ENCODE results near the gene SMIM1.
"Not testable (repeated sequence)": the region's sequence is repeated elsewhere in the genome, so short reads cannot be mapped to it uniquely, and the experiment has no call there.

The SMIM1 gene

DNA sequence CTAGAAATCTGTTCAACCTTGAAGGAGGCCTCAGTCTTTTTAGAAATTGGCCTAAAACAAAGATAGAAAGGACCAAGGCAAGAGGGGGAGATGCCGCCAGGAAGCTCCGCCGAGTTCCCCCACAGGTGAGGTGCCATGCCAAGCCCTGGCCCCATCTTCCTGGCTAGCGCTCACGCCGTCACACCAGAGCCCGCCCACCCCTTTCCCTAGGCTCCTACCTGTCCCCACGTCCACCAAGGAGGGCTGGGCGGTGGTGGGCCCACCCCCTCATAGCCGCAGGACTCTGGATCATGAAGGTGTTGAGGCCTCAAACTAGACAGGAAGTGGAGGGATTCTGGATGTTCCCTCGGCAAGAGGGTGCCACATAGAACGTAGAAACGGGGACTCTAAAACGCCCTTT, 35.8 kb upstream of the SMIM1 start:
- DNase-seq (ENCODE audit: low spot score), result no peak

DNA sequence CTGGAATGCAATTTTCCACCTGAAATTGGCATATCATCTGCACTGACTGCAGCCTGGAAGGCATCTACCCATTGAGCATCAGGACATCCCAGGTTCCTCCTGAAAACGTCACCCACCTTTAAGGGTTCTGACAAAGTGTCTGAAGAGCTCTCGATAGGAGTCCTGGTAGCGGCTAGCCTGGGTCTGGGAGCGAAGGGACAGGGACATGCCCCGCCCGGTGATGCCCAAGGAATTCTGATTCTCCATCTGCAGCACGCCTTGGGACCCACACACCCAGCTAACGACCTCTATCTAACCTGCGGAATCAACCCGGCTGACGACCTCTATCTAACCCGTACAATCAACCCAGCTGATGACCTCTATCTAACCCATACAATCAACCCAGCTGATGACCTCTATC, 33.6 kb upstream of the SMIM1 start:
- DNase-seq (ENCODE audit: low spot score), result no peak

DNA sequence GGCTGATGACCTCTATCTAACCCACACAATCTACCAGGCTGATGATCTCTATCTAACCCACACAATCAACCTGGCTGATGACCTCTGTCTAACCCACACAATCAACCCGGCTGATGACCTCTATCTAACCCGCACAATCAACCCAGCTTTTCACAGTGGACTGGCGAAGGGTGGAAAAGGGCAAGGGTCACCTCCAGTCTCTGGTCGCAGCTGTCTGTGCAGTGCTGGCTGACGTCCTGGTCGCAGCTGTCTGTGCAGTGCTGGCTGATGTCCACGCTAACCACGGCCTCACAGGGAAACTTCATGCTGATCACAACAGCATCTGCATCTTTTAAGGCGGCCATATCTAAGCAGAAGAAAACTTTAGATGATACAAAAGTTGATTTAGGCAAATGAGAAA, 32.5 kb upstream of the SMIM1 start:
- DNase-seq (ENCODE audit: low spot score), result no peak

DNA sequence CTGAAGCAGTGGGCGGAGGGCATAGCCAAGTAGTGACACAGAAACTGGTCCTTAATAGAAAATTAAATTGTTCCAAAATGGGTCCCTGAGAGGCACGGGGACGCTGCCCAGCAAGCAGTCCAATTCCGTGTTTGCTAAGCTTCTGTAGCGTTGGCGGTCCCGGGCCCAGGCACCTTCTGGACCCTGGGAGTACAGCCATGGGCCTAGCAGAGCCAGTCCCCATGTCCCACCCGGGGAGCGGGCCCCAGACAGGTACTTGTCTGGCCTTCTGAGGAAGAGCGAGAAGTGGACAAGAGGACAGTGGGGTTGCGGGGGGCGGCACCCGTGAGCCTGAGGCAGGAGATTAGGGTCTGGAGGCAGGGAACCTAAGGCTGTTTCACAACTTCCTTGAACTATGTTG, 31.8 kb upstream of the SMIM1 start:
- no peak for DNase-seq (ENCODE audit: low spot score)

DNA sequence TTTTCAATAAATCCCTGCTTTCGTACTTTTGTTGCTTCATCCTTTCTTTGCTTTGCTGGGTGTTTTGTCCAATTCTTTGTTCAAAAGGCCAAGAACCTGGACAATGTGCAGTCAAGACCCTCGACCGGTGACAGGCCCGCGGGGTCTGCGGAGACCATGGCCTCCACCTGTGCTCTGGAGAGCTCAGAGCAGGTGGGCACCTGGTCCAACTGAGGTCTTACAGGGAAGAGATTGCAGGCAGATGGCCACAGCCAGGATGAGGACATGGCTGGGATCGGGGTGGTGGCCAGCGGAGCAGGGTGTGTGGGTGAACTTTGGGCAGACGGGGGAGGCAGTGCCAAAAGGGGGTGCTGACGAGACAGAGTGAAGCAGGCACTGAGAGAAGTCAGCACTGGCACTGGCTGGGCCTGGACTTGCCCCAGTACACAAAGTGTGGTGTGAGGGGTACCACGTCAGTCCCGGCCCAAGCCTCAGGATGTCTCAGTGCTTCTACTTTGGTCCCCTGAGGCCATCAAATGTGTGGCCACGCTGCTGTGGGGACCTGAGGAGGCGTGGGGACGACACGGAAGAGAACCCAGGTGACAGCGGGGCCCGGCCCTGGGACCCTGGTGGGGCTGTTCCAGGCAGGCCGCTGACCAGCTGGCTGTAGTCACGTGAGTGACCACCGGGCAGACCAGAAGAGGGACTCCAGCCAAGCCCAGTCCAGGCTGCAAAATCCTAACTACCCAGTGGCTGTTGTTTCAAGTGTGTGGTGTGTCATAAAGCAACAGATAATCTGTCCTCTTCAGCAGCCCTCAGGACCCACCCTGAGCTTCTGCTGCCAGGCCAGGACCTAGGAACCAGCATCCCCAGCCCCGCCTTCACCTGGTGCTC, 30.7 kb upstream of the SMIM1 start:
- no peak for DNase-seq (ENCODE audit: low spot score)

DNA sequence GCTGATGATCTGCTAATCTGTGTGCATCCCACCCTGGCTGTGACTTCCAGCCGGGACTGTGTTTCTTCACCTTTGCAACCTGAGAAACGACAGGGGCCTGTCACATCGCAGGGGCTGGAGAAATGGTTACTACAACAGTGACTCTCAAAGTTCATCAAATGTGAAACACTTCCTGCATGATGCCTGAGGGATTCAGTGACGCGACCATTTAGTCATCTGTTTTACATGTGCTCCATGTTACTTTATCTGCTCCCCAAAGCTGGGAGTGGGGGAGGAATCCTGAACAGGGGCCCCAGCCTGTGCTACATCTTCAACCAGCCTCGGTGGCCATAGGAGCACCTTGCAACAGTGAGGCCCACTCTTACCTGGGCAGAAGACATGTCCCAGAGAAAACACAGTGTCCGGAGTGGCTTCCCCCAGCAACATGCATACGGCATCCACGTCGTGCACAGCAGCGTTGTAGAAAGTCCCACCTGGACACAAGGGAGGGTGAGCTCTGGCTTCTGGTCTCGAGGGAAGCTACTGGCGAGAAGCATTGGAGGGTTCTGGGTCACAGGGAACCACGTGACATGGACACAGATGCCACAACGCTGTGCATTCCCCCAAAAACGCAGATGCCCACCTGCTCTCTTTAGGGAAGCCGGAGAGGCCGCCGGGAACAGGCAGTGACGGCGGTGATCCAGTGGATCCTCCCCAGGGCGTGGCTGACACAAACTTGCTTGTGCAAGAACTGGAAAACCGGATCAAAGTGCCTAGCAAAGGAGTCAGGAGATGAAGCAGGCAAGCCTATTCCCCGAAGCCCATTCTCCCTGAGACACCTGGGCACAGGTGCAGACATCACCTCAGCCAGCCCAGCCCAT, 29.9 kb upstream of the SMIM1 start:
- DNase-seq (ENCODE audit: low spot score), result no peak

DNA sequence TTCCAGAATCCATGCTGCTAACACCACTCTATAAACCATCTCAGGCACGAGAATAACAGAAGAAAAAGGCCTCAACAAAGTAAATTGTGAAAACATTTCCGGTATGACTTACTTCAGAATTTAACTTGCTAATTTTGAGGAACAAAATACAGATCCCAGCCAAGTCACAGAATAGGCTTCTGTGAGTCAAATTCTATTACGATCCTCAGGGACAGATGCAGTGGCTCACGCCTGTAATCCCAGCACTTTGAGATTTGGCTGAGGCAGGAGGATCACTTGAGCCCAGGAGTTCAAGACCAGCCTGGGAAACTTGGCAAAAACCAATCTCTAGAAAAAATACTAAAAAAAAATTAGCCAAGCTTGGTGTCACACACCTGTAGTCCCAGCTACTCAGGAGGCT, 29.1 kb upstream of the SMIM1 start:
- DNase-seq (ENCODE audit: low spot score), result no peak

DNA sequence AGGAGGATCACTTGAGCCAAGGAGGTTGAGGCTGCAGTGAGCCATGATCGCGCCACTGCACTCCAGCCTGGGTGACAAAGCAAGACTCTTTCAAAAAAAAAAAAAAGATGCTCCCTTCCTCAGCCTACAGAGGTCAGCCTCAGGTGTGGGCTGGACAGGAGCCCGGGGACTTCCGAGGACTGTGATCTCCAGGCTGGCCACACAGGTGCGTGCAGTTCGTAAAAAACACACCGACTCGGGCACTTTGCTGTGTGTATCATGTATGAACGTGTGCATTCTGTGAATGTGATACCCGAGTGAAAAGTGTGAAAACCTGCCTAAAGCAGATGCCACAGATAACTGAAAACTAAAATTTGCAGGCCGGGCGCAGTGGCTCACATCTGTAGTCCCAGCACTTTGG, 28.7 kb upstream of the SMIM1 start:
- DNase-seq (ENCODE audit: low spot score), result no peak

DNA sequence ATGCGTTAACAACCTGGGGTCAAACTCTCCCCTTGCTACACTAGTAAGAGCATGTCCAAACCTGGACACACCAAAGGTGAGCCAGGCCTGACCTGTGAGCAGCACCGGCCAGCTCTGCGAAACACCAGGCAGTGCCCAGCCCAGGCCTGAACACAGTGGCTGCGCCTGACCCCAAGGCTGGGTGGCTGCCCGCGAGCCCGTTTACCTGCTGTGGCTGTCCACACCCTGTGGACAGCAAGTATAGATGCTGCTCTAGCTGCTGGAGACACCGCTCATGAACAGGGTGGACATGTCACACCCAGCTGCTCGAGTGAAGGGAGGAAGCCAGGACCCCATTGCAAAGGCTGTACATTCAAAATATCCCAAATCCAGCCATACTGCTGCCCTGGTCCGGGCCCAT, 27.9 kb upstream of the SMIM1 start:
- no peak for DNase-seq (ENCODE audit: low spot score)

DNA sequence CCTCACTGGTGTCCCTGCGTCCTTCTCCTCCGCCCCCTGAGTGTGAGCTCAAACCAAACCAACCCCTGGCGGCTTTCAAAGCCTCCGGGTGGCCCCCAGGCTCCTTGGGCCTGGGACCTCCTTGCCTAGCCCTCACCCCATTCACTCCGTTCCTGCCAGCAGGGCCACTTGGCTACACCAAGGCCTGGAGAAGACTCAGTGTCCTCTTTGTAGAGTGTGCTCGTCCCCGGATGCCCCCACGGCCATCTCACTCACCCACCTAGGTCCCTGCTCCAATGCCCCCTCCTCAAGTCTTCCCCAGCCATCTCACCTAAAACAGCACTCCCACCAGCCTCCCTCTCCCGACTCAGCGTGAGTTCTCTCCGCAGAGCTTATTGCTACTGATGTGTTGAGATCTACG, 27.5 kb upstream of the SMIM1 start:
- no peak for DNase-seq (ENCODE audit: low spot score)

DNA sequence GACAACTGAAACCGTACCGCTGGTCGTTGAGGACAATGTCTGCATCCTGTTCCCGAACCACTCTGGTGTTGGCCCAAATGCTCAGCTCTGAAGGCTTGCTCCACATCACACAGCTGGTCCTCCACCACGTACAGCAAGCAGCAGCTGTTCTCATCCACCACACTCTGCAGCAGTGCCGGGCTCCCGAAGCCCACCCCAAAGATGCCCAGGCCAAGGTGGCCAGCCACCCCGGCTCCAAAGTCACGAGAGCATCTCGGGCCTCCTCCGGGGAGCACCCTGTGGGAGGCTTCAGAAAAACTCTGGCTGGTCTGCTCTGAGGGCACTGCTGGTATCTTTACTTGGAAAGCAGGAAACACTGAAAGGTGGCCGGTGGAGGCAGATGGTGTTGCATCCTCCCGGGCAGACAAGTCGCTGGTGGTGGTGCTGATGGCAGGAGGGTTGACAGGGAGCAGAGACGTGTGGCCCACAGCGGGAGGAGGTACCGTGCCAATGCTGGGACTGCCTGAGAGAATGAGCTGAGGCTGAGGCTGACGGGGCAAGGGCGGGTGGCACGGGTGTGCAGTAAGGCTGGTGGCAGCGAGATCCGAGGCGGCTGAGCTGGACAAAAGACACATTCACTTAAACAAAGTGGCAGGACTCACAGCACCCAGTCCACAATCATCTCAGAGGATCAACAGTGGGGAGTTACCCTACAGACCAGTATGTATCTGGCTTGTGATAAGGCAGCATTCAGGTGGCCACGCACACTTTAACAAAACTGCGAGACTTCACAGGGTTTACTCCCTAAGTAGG, 26.8 kb upstream of the SMIM1 start:
- no peak for DNase-seq (ENCODE audit: low spot score)

DNA sequence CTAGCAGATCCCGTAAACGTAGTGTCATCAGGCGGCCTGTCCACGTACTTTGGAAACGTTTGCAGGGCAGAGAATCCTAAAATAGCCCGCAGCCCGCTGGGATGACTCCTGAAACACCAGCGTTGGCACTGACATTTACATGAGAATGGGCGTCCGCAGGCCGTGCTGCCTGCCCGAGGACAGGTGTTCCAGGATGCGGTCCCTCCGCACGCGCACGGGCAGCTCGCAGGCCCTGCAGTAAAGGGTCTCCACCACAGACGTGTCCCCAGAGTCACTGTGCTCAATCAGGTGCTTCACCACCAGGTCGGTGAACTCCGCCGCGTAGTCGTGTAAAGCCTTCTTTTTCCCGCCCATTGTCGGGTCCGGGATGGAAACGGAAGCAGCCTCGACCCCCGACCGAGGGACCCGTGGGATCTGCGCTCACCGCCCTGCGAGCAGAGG, 26.1 kb upstream of the SMIM1 start:
- DNase-seq (ENCODE audit: low spot score), result no peak

DNA sequence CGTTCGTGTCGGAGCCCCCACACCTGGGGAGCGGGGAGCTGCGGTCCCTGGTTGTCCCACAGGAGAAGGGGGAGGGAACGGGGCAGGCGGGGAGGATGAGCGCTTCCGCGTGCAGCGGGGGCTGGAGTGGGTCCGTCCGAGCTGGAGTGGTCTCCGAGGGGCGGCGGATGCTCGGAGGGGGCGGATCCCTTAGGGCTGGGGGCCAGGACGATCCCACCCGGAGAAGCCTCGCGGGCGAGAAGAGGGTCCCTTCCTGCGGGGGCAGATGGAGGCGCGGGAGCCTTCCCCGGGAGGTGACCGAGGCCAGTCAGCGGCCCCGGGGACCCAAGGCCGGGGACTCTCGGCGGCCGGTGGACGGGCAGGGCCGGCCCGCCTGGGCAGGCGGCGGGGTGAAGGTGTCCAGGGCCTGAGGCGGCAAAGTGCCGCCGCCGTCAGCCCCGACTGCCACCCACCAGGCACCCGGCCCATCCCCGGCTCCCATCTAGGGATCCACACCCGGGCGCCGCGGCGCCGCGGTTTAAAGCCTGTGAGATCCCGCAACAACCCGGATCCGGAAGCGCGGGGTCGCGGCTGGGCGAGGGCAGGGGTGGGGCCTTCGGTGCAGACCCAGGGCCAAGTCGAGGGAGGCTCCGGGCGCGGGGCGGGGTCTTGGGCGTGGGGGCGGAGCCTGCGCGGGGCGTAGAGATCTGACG, 25.6 kb upstream of the SMIM1 start:
- peak; percentile 63 for DNase-seq (ENCODE audit: low spot score)

DNA sequence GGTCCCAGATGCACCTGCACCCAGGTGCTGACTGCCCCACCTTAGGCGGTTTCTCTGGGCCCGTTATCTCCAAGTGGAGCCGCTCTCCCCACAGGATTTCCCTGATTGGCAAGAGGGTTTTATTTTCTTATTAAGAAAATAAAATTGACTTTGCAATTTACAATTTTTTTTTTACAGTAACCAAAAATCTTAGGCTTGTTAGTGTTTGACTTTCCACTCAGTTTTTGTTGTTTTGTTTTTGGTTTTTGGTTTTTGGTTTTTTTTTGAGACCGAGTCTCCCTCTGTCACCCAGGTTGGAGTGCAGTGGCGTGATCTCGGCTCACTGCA, 25.1 kb upstream of the SMIM1 start:
- no peak for DNase-seq (ENCODE audit: low spot score)

DNA sequence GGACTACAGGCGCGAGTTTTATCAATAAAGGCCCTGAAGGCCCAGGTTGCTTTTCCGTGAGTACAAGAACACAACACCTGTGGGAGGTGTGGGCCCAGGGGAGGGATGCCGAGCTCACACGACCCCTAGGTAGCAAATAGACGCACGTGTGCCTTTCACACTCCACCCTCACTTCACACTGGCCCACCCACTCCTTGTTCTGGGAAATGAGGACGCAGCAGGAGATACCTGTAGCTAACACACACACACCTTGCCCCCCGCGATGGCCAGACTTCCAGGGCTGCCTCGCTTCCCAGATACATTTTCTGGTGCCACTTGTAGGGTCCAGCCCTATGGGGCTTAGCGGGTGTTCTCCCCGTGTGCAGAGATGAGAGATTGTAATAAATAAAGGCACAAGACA, 24.6 kb upstream of the SMIM1 start:
- no peak for DNase-seq (ENCODE audit: low spot score)

DNA sequence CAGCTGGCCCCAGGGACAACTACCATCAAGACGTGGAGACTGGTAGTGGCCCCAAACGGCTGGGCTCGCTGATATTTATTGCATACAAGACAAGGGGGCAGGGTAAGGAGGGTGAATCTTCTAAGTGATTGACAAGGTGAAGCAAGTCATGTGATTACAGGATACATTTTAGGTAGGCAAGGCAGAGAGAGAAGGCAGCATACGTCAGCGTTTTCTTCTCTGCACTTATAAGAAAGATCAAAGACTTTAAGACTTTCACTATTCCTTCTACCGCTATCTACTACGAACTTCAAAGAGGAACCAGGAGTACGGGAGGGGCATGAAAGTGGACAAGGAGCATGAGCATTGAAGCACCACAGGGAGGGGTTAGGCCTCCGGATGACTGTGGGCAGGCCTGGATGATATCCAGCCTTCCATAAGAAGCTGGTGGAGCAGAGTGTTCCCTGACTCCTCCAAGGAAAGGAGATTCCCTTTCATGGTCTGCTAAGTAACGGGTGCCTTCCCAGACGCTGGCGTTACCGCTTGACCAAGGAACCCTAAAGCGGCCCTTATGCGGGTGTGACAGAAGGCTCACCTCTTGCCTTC, 24.1 kb upstream of the SMIM1 start:
- not testable (repeated sequence) for DNase-seq (ENCODE audit: low spot score)

DNA sequence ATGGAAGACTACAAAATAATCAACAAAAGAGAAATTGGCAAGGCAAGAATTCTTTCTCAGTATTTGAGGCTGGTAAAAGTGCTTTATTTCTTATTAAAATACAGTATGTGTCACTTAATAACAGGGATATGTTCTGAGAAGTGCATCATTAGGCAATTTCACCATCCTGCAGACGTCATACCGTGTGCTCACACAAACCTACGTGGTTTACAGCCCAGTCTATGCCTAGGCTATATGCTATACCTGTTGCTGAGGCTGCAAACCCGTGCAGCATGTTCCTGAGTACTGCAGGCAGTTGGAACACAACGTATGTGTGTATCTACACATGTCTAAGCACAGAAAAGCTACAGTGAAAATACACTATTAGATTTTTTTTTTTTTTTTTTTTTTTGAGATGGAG, 23.0 kb upstream of the SMIM1 start:
- DNase-seq (ENCODE audit: low spot score), result no peak

DNA sequence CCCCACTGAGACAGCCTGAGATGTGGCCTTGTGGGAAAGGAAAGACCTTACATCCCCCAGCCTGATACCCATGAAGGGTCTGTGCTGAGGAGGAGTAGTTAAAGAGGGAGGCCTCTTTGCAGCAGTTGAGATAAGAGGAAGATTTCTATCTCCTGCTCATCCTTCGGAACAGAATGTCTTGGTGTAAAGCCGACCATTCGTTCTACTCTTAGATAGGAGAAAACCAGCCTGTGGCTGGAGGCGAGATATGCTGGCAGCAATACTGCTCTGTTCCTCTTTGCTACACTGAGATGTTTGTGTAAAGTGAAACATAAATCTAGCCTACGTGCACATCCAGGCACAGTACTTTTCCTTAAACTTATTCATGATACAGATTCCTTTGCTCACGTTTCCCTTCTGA, 21.8 kb upstream of the SMIM1 start:
- DNase-seq (ENCODE audit: low spot score), result no peak

DNA sequence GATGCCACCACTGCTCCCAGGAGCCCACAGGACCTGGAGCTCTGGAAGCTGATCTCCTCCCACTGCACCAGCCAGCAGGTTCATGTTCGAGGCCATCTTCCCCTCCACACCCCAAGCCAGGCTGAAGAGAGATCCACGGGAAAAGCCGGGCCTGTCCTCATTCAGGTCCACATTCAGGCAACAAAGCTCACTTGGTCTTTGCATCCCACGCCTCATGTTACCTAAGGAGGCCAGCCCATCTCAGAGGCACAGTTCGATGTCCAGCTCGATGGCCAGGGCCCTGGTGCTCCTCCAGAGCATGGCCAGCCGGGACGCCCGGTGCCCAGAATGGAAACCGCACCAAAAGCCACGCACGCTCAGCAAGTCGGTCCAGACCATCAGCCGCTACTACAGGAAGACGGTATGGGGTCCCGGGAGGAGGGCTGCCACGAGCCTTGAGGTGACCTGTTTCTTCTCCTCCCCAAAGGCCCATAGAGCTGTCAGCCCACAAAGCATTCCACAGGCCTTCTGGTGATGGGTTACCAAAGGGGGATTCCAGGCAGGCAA, 20.1 kb upstream of the SMIM1 start, which contains the start of gene CCDC27:
Gene CCDC27, plus strand, starts transcription at position 51 of the 546 bp plus-strand sequence. Its CDS starts 32 bp downstream, at position 83.
- no peak for DNase-seq (ENCODE audit: low spot score)

DNA sequence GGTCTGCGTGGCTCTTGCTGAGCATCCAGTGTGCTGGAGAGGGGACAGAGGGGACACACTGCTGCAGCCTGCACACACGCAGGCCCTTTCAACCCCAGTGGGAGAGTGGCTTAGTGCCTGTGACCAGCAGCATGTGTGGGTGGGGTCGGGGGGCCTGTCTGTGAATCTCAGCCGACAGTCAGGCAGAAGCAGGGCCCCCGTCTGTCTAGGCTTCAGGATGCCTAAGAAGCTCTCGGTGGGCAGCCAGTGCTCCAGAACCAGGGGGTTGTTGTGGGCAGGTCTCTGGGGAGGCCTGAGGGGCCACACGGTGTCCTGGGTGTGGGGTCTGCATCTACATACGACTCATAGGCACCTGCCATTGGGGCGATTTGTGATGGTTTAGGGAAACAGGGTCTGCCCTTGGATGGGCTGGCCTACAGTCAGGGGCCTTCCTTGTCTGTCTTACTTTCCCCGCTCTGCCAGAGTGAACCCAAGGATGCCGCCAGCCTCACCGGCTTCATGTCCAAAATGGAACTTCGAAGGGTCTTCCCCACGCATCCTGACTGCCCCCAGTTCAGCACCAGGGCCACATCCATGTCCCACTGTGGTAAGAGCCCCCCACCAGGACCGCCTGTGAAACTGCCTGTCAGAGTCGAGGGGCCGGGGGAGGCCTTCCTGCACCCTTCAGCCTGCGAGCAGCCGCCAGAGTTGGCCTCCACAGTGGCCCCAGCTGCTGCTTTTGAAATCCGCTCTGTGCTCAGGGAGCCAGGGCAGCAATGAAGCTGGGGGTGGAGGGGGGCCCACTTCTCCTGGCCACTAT, 18.7 kb upstream of the SMIM1 start:
- no peak for DNase-seq (ENCODE audit: low spot score)

Data from NAMALWA (cell line).